Measurements from ENCODE around the gene CALHM5.
"Not testable (repeated sequence)": the region's sequence is repeated elsewhere in the genome, so short reads cannot be mapped to it uniquely, and the experiment has no call there.

CALHM5 gene

DNA sequence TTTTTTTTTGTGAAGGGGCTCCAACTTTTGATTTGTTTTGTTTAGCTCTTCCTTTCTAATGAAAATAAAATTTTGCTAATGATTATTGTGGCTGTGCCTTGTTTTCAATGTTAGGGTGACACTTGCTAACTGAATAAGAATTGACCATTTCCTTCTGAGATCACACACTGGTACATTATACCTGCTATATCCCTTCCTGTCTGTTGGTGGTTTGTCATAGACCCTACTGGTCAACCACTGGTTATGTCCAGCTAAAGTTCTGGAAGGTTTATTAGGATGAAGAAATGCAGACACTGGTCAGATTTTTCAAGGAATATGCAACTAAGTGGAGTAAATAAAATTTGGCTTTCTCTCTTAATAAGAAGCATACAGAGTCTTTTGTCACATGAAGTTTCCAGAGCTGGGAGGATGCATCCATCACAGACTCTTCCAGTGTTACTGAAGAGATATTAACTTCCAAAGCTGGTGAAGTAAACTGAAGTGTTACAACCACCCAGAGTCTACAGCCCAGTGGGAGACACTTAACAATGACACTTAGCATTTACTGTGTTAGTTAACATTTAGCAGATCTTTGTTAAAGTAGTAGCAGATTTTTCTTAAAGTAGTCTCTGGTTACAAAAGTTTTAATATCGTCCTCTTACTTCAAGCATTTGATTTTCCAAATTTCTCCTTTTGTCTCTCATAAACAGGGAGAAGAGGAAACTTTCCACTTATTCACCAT, 19.7 kb upstream of the CALHM5 start:
- Mint-ChIP-seq H3K4me1 (ENCODE audit: low read depth) (no peaks in the 10 kb centered on the region), H3K27me3 (peaks cover 6% of the 10 kb centered on the region), H3K36me3 (peaks cover 2% of the 10 kb centered on the region), H3K9me3 (ENCODE audit: low read depth) (peaks cover 6% of the 10 kb centered on the region), H3K27ac (no peak overlapping the region), H3K4me3 (no peak overlapping the region)

DNA sequence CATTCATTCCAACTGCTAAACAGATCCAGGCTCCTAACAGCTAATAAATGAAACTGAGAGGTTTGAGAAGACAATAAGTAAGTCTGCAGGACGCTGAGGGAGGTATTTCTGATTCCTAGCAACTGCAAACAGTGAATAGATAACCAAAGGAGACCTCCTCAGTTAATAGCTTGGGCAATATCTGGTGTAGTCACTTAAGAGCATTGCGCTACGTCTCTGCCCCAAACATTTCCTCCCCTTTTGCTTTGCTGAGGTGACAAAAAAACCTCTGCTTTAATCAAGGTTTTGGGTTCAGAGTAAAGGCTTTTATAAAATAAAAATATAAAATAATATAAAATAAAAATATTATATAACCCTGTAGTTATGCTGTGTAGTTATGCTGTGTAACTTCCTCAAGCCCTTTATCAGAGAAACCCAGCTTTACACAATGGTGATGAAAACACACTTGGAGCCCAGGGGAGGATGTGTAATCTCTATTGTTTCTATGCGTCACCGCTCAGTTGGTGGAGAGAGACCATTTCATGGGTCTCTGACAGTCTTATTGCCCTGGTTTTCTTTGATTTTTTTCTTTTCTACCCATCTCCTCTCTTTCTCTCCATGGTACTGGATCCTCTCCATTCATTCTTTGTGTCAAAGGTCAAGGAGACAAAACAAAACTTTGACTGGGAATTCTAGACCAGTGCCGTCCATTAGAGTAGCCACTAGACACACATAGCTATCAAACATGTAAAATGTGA, 18.9 kb upstream of the CALHM5 start:
- no peak overlapping the region for H3K27ac Mint-ChIP-seq
- H3K27me3 Mint-ChIP-seq, result peaks cover 6% of the 10 kb centered on the region
- H3K4me1 Mint-ChIP-seq (ENCODE audit: low read depth), result no peaks in the 10 kb centered on the region
- H3K36me3 Mint-ChIP-seq, result peaks cover 2% of the 10 kb centered on the region
- H3K9me3 Mint-ChIP-seq (ENCODE audit: low read depth), result peaks cover 6% of the 10 kb centered on the region
- no peak overlapping the region for H3K4me3 Mint-ChIP-seq

DNA sequence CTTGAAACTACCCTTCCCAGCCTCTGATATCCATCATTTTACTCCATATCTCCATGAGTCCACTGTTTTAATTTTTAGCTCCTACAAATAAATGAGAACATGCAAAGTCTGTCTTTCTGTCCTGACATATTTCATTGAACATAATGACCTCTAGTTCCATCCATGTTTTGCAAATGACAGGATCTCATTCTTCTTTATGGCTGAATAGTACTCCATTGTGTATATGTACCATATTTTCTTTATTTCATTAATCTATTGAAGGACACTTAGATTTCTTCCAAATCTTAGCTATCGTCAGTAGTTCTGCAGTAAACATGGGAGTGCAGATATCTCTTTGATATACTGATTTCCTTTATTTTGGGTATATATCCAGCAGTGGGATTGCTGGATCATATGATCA, 16.3 kb upstream of the CALHM5 start:
- H3K4me3 Mint-ChIP-seq; H3K4me1 Mint-ChIP-seq (ENCODE audit: low read depth); H3K9me3 Mint-ChIP-seq (ENCODE audit: low read depth); H3K36me3 Mint-ChIP-seq; H3K27ac Mint-ChIP-seq: not testable (repeated sequence)
- H3K27me3 Mint-ChIP-seq, result peaks cover 12% of the 10 kb centered on the region

DNA sequence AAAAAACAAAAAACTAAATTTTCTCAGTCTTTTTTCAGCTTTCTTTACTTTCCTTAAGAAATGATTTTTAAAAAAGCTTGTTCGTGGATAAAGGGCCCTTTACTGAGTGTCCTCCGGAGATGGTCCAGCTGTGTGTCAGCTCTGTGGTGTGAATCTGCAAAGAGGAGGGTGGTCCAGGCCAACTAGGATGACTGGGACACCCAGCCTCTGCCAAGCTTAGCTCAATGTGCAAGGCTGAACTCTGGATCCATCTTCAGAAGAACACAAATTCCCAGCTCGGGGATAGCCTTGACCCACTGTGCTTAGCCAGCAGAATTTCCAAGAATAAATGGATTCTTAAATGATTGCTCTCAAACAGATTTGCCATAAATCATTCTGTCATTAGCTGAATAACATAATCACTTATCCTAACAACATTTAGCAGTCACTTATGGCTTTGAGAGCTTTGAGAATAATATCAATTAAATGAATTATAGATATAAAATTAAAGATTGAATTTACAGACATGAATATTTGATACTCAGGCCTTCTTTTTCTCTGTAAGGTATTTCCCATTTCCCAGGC, 14.2 kb upstream of the CALHM5 start:
- H3K4me1 Mint-ChIP-seq (ENCODE audit: low read depth), result no peaks in the 10 kb centered on the region
- H3K9me3 Mint-ChIP-seq (ENCODE audit: low read depth), result peaks cover 6% of the 10 kb centered on the region
- H3K4me3 Mint-ChIP-seq, result no peak overlapping the region
- peaks cover 5% of the 10 kb centered on the region for H3K36me3 Mint-ChIP-seq
- peaks cover 14% of the 10 kb centered on the region for H3K27me3 Mint-ChIP-seq
- no peak overlapping the region for H3K27ac Mint-ChIP-seq

DNA sequence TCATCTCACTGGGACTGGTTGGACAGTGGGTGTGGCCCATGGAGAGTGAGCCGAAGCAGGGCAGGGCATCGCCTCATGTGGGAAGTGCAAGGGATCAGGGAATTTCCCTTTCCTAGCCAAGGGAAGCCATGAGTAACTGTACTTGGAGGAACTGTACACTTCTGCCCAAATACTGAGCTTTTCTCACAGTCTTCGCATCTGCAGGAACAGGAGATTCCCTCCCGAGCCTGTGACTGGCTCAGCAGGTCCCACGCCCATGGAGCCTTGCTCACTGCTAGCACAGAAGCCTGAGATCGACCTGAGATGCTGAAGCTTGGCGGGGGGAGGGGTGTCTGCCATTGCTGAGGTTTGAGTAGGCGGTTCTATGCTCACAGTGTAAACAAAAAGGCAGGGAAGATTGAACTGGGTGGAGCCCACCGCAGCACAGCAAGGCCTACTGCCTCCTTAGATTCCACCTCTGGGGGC, 10.4 kb upstream of the CALHM5 start:
- H3K36me3 Mint-ChIP-seq, result peaks cover 3% of the 10 kb centered on the region
- no peak overlapping the region for H3K27ac Mint-ChIP-seq
- H3K9me3 Mint-ChIP-seq (ENCODE audit: low read depth), result no peaks in the 10 kb centered on the region
- no peaks in the 10 kb centered on the region for H3K4me1 Mint-ChIP-seq (ENCODE audit: low read depth)
- H3K4me3 Mint-ChIP-seq, result no peak overlapping the region
- H3K27me3 Mint-ChIP-seq, result peaks cover 16% of the 10 kb centered on the region

DNA sequence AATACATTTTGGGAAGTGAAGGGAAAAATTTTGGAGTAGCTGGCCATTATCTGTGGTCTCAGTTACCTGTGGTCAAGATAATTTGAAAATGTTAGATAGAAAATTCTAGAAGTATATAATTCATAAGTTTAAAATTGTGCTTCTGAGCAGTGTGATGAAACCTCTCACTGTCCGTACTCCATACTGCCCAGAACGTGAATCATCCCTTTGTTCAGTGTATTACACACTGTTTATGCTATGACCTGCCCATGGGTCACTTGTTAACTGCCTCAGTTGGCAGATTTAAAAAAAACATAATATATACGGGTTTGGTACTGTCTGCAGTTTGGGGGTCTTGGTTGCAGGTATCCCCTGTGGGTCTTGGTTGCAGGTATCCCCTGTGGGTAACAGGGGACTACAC, 4.1 kb upstream of the CALHM5 start:
- Mint-ChIP-seq H3K9me3 (ENCODE audit: low read depth) (no peaks in the 10 kb centered on the region), H3K4me1 (ENCODE audit: low read depth) (no peaks in the 10 kb centered on the region), H3K36me3 (no peaks in the 10 kb centered on the region), H3K27me3 (peaks cover 6% of the 10 kb centered on the region), H3K4me3 (no peak overlapping the region), H3K27ac (no peak overlapping the region)

DNA sequence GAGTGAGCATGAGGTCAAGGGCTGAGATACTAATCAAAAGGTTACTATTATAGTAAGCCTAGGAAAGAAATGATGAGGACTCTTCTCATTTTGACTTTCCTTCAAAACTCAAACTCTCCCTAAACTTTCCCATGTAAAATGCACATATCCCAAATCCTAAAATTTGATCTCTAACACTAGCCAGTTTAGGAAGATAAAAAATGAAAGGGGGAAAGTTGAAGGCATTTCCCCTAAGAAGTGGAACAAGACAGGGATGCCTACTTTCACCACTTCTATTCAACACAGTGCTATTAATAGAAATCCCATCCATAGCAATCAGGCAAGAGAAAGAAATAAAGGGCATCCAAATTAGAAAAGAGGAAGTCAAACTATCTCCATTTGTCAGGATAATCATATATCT, 2.9 kb upstream of the CALHM5 start:
- no peaks in the 10 kb centered on the region for H3K36me3 Mint-ChIP-seq
- H3K4me1 Mint-ChIP-seq (ENCODE audit: low read depth), result no peaks in the 10 kb centered on the region
- H3K4me3 Mint-ChIP-seq, result no peak overlapping the region
- H3K27ac Mint-ChIP-seq, result no peak overlapping the region
- peaks cover 4% of the 10 kb centered on the region for H3K27me3 Mint-ChIP-seq
- no peaks in the 10 kb centered on the region for H3K9me3 Mint-ChIP-seq (ENCODE audit: low read depth)

DNA sequence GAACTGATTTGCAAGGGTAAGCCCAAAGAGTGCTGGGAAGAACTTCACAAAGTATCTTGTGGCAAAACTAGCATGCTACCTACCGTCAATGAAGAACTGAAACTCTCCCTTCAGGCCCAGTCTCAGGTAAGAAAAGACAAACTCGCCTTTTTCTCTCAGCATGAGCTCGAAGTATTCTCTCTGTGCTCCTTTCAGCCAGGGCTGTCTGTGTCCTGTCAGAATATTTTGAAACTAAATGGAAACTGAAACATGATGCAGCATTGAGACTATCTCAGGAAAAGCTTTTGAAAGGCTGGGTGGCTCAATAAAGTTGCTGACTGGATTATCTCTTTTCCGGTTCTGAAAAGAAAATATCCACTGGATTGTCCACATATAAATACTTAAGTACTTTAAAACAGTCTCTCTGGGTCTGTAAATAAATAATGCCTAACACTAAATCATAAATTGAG, 696 bp downstream of the CALHM5 start:
- Mint-ChIP-seq H3K4me3 (no peak overlapping the region), H3K27ac (no peak overlapping the region), H3K36me3 (no peaks in the 10 kb centered on the region), H3K9me3 (ENCODE audit: low read depth) (no peaks in the 10 kb centered on the region), H3K27me3 (peaks cover 2% of the 10 kb centered on the region), H3K4me1 (ENCODE audit: low read depth) (no peaks in the 10 kb centered on the region)

DNA sequence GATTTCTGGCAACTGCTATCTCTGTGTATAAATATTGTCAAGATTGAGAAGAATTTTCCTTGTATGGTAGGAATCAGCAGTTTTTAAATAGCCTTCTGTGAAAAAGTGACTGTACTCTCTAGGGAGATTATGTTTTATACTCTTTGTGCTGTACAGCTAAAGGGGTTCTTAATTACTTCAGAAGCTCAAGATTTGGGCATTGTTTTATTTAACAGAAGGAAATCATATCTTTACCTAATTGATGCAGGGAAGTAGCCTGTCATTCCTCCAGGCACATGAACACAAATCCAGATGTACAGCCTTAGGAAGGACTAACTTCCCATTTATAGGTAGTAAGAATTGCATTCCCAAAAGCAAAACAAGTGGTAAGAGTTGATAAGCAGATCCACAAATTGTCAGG, 1.3 kb downstream of the CALHM5 start:
- no peaks in the 10 kb centered on the region for H3K9me3 Mint-ChIP-seq (ENCODE audit: low read depth)
- no peaks in the 10 kb centered on the region for H3K27me3 Mint-ChIP-seq
- H3K27ac Mint-ChIP-seq, result no peak overlapping the region
- no peaks in the 10 kb centered on the region for H3K4me1 Mint-ChIP-seq (ENCODE audit: low read depth)
- H3K4me3 Mint-ChIP-seq, result no peak overlapping the region
- no peaks in the 10 kb centered on the region for H3K36me3 Mint-ChIP-seq

DNA sequence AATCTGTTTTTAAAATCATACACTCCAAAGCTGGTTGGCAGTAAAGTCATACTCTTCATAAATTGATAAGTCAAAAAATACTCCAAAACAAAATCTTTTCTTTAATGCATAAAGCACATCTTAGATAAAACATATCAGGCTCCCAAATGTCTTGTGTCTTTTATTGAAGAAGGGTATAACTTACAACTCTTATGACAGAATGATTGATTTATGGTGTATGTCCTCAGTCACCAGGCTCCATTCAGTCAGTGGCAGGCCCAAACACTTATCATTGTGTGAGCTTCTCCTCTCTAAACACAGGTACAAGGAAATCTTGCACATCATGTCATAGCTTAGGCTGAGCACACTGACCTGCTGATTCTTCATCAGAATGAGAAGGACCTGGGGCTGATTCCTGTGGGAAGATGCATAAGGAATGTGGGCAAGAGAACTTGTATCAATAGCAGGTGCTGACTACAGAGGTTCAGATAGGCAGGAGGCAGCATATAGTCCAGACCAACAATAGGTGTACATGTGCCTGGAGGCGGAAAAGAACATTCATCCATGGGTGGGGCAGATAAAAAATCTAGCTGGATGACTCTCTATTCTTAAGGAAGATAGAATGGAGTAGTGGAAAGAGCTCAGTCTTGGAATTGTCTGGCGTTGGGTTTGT, 1.9 kb downstream of the CALHM5 start:
- peaks cover 3% of the 10 kb centered on the region for H3K27me3 Mint-ChIP-seq
- H3K4me1 Mint-ChIP-seq (ENCODE audit: low read depth), result no peaks in the 10 kb centered on the region

DNA sequence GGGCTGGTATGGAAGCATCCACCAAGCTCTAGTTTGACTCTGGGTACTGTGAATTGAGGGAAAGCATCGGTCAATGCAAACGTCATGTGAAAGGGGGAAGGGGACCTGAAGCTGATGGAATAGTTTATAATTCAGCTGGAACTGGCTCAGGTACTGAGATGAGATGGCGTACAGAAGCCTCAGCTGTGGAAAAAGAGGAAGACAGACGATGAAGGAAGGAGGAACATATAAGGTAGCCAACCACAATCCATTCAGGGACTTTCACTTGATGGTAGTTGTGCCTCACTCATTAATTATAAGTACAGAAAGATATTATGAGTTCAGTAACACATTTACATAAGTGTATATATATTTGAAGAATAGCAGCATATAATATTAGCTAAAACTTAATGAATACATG, 2.7 kb downstream of the CALHM5 start:
- Mint-ChIP-seq H3K4me1 (ENCODE audit: low read depth) (no peaks in the 10 kb centered on the region), H3K27ac (no peak overlapping the region), H3K36me3 (no peaks in the 10 kb centered on the region), H3K4me3 (no peak overlapping the region), H3K9me3 (ENCODE audit: low read depth) (no peaks in the 10 kb centered on the region), H3K27me3 (peaks cover 3% of the 10 kb centered on the region)

More for the DNA sequence above, 1.9 kb downstream of the CALHM5 start:
- no peak overlapping the region for H3K27ac Mint-ChIP-seq
- H3K9me3 Mint-ChIP-seq (ENCODE audit: low read depth), result no peaks in the 10 kb centered on the region
- no peaks in the 10 kb centered on the region for H3K36me3 Mint-ChIP-seq
- H3K4me3 Mint-ChIP-seq, result no peak overlapping the region

DNA sequence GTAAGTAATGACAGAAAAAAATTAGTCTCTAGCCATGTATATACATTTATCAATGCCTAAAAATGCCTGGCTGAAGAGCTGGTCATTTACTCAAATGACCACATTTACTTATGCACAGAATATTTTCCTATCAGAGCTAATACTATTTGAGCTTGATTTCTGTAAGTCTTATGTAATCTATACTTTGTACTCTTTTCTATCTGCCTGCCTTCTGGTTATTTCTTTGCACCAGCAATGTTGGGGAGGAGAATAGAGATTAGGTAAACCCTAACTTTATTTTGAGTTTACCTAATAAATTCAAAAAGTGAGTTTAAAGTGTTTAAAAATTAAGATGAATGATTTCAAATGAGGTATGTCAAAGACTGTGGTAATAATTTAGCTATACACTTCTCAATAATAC, 3.7 kb downstream of the CALHM5 start:
- no peaks in the 10 kb centered on the region for H3K36me3 Mint-ChIP-seq
- no peaks in the 10 kb centered on the region for H3K9me3 Mint-ChIP-seq (ENCODE audit: low read depth)
- no peaks in the 10 kb centered on the region for H3K4me1 Mint-ChIP-seq (ENCODE audit: low read depth)
- H3K4me3 Mint-ChIP-seq, result no peak overlapping the region
- H3K27ac Mint-ChIP-seq, result no peak overlapping the region
- peaks cover 3% of the 10 kb centered on the region for H3K27me3 Mint-ChIP-seq

DNA sequence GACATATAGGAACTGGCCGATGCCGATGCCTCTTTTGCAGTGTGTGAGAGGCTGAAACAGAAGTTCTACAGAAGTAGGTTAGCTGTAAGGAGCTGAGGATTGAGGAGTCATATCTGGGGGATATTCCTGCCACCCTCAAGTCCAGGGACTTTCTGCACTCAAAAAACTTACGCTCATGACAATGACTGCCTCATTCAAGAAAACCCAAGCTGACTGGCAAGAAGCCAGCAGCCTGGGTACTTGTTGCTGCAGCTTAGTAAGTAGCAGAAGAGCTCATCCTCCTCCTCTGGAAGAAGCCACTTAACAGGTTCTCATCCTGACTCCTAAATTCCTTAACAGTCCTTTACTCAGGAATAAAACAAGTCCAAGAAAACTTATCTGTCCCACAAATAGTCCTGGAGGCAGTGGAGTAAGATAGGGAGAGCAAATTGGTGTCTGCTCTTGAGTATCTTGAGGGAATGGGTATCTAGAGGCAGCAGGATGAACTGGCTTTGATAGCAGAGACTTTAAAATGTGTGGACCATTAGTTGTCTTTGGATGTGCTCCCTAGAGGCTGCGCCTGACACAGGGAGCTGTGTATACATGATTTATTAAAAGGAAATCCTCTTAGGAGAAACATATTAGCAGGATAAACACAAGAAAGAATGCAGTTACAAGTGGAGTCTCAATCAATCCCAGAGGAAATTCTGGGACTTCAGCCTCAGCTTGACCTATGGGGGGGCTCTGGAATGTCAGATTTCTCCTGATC, 7.4 kb downstream of the CALHM5 start:
- Mint-ChIP-seq H3K27ac (no peak overlapping the region), H3K4me1 (ENCODE audit: low read depth) (no peaks in the 10 kb centered on the region), H3K36me3 (no peaks in the 10 kb centered on the region), H3K27me3 (peaks cover 3% of the 10 kb centered on the region), H3K9me3 (ENCODE audit: low read depth) (no peaks in the 10 kb centered on the region), H3K4me3 (no peak overlapping the region)

DNA sequence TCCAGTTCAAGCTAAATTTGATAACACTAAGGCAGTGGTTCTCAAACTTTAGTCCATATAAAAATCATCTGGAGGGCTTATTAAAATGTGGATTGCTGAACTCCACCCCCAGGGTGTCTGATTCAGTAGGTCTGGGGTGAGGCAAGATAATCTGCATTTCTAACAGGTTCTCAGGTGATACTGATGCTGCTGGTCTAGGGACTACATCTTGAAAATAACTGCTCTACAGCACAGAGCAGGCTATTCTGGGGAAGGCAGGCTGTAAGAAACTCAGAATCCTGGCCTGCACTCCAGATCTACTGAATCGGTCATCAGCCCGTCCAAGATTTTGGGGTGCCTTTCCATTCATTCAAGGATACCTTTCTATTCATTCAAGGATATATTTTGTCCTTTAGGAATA, 11.5 kb downstream of the CALHM5 start:
- peaks cover 7% of the 10 kb centered on the region for H3K27me3 Mint-ChIP-seq
- no peaks in the 10 kb centered on the region for H3K9me3 Mint-ChIP-seq (ENCODE audit: low read depth)
- no peaks in the 10 kb centered on the region for H3K4me1 Mint-ChIP-seq (ENCODE audit: low read depth)
- H3K4me3 Mint-ChIP-seq, result no peak overlapping the region
- H3K27ac Mint-ChIP-seq, result no peak overlapping the region
- no peaks in the 10 kb centered on the region for H3K36me3 Mint-ChIP-seq
